Activated naive CD8-positive, alpha-beta T cell treated with anti-CD3 and anti-CD28 coated beads, Interleukin-2, amount 10 ng/mL, durations not matched to agents 7 days and 5 days (primary cell): ENCODE data around the gene FLYWCH2. TPM values are rescaled to one million over a fixed set of nuclear protein-coding genes. Genes with fewer than 3 reads are reported as not detected.
A peak's percentile ranks its signal among the peaks of the same experiment; 100 is the strongest.

Experiments used
- ATAC-seq: fragments of 150-1000 bp; cut with Tn5 transposase; one replicate; pipeline ENCODE4 v1.10.0; 2021; ENCODE audit warnings: low read depth, moderate library complexity
- POLR2A ChIA-PET: fragments of 350-600 bp; sonication (Branson Sonifier 250); formaldehyde crosslinking; loops from one replicate; lab custom pipeline; 2021; ENCODE audit warnings: antibody characterized with exemption; lab: Charles Lee
- DNase-seq: peaks from one replicate; pipeline ENCODE4 v3.0.0; 2021
- H3K27ac Mint-ChIP-seq: one replicate; pipeline ENCODE4 v1.8.0; 2022; ENCODE audit warnings: mild to moderate bottlenecking, mixed read lengths
- H3K27me3 Mint-ChIP-seq: one replicate; pipeline ENCODE4 v1.8.0; 2022; ENCODE audit warnings: mild to moderate bottlenecking, moderate library complexity, mixed read lengths
- H3K36me3 Mint-ChIP-seq: one replicate; pipeline ENCODE4 v1.8.0; 2021; ENCODE audit warnings: mild to moderate bottlenecking, mixed read lengths
- H3K4me1 Mint-ChIP-seq: one replicate; pipeline ENCODE4 v1.8.0; 2021; ENCODE audit warnings: mixed read lengths
- H3K4me3 Mint-ChIP-seq: one replicate; pipeline ENCODE4 v1.8.0; 2022; ENCODE audit warnings: mild to moderate bottlenecking, moderate library complexity, mixed read lengths
- H3K9me3 Mint-ChIP-seq: one replicate; pipeline ENCODE4 v1.8.0; 2021; ENCODE audit warnings: mixed read lengths
- total RNA-seq, 2 experiments: library from RNA; stranded (reverse); gene quantifications; one replicate each; pipeline ENCODE4 v1.2.3, GENCODE V29; 2021

The FLYWCH2 gene, protein sequence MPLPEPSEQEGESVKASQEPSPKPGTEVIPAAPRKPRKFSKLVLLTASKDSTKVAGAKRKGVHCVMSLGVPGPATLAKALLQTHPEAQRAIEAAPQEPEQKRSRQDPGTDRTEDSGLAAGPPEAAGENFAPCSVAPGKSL
- total RNA-seq, result 10 to 100 TPM; 21.0 to 21.2 TPM

DNA sequence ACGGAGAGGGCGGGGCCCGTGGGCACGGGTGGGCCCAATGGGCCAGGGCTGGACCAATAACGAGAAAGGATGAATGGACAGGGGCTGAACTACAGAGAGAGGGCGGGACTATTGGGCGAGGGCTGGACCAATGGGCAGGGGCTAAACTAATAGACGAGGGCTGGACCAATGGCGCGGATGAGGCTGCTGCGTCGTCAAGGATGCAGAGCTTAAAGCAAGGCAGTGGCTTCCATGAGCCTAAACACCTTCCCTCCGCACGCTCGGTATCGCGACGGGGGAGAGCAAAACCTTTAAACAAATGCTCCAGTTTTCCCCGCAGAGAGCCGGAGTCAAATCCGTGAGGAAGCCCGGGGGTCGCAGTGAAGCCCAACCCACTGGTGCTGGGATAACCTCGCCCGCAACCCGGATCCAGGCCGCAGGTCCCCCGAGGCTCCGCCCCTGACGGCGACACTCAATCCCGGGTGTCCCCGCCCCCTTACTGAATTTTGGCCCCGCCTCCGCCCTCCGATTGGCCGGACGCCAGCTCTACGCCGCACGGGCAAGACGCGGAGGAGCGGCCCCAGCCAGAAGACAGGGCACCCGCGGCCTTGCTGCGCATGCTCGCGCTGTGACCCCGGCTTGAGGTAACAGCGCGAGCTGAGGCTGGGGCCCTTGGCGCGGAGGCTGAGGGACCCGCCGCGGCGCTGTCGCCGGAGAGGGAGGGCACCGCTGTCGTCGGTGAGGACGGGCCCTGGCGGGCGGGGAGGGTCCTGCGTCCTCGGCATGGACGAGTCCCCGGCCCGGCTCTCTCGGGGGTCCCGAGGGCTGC is at the start of gene FLYWCH2:
TSS of gene FLYWCH2 (plus strand) at position 566 of the 808 bp plus-strand sequence. CDS start 13,235 bp downstream, outside the sequence.
- H3K9me3 Mint-ChIP-seq, result peaks cover 2% of the 10 kb centered on the region
- peak; percentile 92 for ATAC-seq
- peak within 1 kb of the TSS; percentile 95 for H3K27ac Mint-ChIP-seq

DNA sequence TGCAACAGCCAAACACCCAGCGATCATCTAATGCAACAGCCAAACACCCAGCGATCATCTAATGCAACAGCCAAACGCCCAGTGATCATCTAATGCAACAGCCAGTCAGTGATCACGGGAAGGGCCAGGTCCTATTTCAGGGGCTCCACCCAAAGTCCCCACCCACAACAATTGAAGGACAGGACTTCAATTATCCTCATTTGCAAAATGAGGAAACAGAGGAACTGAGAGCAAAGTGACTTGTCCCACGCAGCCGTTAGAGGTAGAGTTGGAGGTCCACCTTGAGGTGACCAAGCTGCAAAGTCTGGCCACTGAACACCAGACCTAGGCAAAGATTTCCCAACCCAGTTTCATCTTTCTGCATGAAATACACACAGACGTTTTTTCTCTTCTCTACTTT is 49.2 kb upstream of the FLYWCH2 start:
- Mint-ChIP-seq H3K36me3 (no peaks in the 10 kb centered on the region), H3K27ac (no peak overlapping the region), H3K4me3 (no peak overlapping the region), H3K4me1 (peaks cover 4% of the 10 kb centered on the region), H3K9me3 (no peaks in the 10 kb centered on the region), H3K27me3 (peaks cover 5% of the 10 kb centered on the region)
- DNase-seq, result no peak
- no peak for ATAC-seq
- POLR2A ChIA-PET, result no interaction called here

More for the DNA sequence above, at the start of gene FLYWCH2:
- DNase-seq, result peak; percentile 100
- peaks cover 4% of the 10 kb centered on the region for H3K27me3 Mint-ChIP-seq
- no peaks in the 10 kb centered on the region for H3K36me3 Mint-ChIP-seq
- H3K4me3 Mint-ChIP-seq, result peak within 1 kb of the TSS; percentile 86
- peaks cover 14% of the 10 kb centered on the region for H3K4me1 Mint-ChIP-seq
- POLR2A ChIA-PET, result interaction anchor here (0.9 to 2.6 kb wide), 19 partner anchors 12 to 252 kb away, joined by 3 to 31 read pairs (median 4); partner anchors contain the start of genes ELOB, FLYWCH1, KCTD5 and PAQR4

DNA sequence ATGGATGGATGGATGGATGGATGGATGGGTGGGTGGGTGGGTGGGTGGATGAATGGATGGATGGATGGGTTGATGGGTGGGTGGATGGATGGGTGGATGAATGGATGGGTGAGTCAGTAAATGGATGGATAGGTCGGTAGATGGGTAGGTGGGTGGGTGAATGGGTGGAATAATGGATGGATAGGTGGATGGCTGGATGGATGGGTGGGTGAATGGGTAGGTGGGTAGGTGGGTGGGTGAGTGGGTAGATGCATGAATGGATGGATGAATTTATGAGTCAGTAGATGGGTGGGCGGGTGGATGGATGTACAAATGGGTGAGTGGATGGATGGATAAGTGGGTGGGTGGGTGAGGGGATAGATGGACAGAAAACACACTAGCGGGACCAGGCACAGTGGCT is 48.0 kb upstream of the FLYWCH2 start:
- no peak overlapping the region for H3K4me3 Mint-ChIP-seq

DNA sequence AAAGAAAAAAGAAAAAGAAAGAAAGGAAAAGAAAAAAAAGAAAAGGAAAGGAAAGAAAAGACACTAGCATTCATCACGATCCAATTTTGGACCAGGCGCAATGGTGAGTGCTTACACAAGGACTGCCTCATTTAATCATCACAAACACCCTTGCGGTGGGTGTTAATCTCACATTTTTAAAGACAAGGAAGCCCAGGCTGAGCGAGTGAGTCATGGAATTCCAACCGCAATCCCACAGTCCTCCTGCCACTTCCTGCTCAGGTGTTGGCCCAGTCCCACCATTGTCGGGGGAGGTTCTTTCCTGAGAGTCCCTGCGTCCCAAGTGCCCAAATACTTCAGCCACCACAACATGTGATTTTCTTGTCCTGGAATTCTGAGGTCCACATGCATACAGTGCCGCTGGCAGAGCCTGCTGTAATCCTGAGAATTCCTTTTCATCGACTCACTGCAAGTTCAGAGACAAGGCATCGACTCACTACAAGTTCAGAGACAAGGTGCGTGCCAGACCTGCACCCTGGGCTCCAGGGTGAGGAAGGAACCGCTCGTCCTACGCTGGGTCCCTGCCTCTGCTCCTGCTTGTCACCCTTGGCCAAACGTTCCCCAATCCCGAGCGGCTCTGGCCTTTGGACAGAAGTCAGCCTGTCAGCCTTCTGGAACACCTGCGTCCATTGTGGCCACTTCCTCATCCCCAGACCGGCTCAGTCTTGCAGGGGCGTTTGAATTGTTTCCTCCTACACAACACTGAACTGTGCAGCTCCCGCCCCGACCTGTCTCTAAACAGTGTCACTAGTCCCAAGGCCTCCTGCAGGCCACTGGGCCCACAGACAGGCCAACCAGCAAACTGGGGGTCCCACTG is 47.1 kb upstream of the FLYWCH2 start:
- DNase-seq (no peak), ATAC-seq (no peak)
- no peak overlapping the region for H3K27ac Mint-ChIP-seq
- peaks cover 5% of the 10 kb centered on the region for H3K27me3 Mint-ChIP-seq
- no peaks in the 10 kb centered on the region for H3K9me3 Mint-ChIP-seq
- no peaks in the 10 kb centered on the region for H3K36me3 Mint-ChIP-seq
- POLR2A ChIA-PET, result no interaction called here
- no peak overlapping the region for H3K4me3 Mint-ChIP-seq
- peaks cover 10% of the 10 kb centered on the region for H3K4me1 Mint-ChIP-seq

More for the DNA sequence above, 48.0 kb upstream of the FLYWCH2 start:
- Mint-ChIP-seq H3K9me3 (no peaks in the 10 kb centered on the region), H3K27ac (no peak overlapping the region), H3K36me3 (no peaks in the 10 kb centered on the region), H3K4me1 (peaks cover 10% of the 10 kb centered on the region), H3K27me3 (peaks cover 5% of the 10 kb centered on the region)
- POLR2A ChIA-PET, result no interaction called here
- ATAC-seq (no peak), DNase-seq (no peak)

DNA sequence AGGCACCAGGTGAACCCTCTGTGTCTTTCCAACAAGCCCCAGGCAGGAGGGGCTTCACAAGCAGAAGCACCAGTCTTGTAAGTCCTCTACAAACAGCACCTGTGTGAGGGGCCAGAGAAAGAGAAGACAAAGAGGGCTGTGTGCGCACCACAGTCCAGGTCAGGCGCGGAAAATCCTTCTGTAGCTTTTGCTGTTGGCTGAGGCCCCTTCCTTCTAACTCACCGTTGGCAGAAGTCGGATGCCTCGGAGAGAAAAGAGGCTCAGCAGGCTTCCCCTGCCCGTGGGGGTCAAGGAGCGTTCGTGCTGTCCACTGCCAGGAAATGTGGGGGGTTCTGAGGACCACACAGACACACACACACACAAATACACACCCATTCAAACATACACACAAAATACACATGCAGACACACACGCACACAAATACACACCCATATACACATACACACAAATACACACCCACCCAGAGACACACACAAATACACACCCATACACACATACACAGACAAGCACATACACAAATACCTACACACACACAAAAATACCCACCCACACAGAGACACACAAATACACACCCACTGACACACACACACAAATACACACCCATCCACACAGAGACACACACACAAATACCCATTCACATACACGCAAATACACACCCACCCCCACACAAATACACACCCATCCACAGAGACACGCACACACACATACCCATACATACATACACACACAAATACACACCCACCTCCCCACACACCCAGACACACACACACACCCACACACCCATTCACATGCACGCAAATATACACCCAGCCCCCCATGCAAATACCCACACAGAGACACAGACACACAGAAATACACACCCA is 46.1 kb upstream of the FLYWCH2 start:
- Mint-ChIP-seq H3K4me1 (peaks cover 12% of the 10 kb centered on the region), H3K27me3 (peaks cover 5% of the 10 kb centered on the region), H3K27ac (no peak overlapping the region), H3K4me3 (no peak overlapping the region), H3K36me3 (no peaks in the 10 kb centered on the region), H3K9me3 (no peaks in the 10 kb centered on the region)
- DNase-seq (no peak), ATAC-seq (no peak)
- POLR2A ChIA-PET, result no interaction called here

DNA sequence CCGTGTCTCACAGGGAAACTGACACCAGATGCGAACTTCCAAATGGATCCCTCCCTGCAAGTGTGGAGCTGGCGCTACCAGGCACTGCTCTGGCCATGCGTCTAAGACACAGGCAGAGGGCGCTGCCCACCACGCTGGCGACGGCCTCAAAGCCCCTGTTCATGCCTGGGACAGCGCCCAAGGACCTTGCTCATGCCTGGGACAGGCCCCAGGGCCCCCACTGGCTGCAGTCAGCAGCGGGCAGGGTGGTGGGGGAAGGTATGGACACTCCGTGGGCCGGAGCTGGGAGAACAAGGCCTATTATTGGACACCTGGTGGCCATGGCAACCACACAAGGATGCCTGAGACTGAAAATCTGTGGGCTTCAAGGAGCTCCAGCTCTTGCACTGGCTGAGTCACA is 44.1 kb upstream of the FLYWCH2 start:
- peaks cover 20% of the 10 kb centered on the region for H3K4me1 Mint-ChIP-seq
- H3K27ac Mint-ChIP-seq, result peak overlapping the region; percentile 15
- POLR2A ChIA-PET, result interaction anchor here (0.5 to 2.2 kb wide), 2 partner anchors 29 to 167 kb away, joined by 3 to 19 read pairs; no protein-coding TSS in a partner anchor
- H3K4me3 Mint-ChIP-seq, result no peak overlapping the region
- peak; percentile 73 for DNase-seq
- H3K9me3 Mint-ChIP-seq, result no peaks in the 10 kb centered on the region
- H3K36me3 Mint-ChIP-seq, result no peaks in the 10 kb centered on the region
- peaks cover 5% of the 10 kb centered on the region for H3K27me3 Mint-ChIP-seq
- peak; percentile 76 for ATAC-seq

DNA sequence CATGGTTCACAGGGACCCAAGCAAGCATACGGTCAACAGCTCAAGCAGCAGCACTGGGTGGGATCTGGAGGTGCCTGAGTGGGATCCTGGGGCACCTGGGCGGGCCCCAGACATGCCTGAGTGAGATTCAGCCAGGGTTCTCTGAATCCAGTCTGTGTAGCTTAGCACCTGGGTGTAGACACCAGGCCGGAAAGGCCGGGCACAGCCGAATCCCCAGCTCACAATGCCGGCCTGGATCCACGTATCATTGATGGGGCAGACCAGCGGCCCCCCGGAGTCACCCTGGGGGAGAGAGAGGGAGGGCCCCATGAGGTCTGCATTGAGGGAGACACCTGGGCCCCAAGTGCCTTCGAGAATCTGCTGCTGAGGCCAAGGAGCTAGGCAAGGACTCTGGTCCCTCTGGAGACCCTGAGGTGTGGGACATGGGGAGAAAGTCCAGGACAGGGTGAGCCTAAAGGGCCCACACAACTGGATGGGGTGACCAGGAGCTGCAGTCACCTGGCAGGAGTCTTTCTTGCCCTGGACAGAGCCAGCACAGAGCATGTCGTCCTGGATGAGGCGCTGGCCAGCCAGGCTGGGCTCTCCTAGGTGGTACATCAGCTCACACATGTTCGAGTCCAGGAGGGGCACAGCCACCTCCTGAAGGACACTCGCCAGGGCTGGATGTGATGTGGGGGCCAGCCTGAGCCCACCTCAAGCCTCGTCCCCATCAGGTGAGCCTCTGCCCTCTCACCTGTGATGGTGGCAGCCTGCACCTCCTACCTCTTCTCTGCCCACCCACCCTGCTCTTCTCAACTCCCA is 43.2 kb upstream of the FLYWCH2 start:
- Mint-ChIP-seq H3K27ac (peak overlapping the region; percentile 21), H3K36me3 (no peaks in the 10 kb centered on the region), H3K4me1 (peaks cover 22% of the 10 kb centered on the region), H3K4me3 (no peak overlapping the region), H3K27me3 (peaks cover 5% of the 10 kb centered on the region), H3K9me3 (no peaks in the 10 kb centered on the region)
- no peak for ATAC-seq
- DNase-seq, result no peak
- POLR2A ChIA-PET, result interaction anchor here (0.5 to 2.2 kb wide), 2 partner anchors 28 to 166 kb away, joined by 3 to 19 read pairs; no protein-coding TSS in a partner anchor

DNA sequence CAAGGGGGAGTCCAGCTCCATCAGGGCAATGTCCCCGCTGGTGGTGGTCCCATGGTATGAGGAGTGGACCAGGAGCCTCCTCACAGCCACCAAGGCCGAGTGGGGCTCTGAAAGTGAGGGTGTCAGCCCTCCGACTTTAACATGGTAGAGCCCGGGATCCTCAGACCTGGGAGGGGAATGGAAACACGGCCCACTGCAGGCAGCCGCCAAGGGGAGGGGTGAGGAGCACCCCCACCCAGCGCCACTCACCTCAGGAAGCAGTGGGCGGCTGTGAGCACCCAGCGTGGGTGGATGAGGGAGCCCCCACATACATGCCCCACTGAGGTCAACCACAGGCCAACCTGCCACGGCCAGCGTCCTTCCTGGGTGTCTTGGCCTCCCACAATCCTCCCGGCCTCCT is 42.1 kb upstream of the FLYWCH2 start:
- peak overlapping the region; percentile 31 for H3K27ac Mint-ChIP-seq
- peaks cover 28% of the 10 kb centered on the region for H3K4me1 Mint-ChIP-seq
- H3K36me3 Mint-ChIP-seq, result no peaks in the 10 kb centered on the region
- ATAC-seq (no peak), DNase-seq (no peak)
- POLR2A ChIA-PET, result no interaction called here
- no peaks in the 10 kb centered on the region for H3K9me3 Mint-ChIP-seq
- no peak overlapping the region for H3K4me3 Mint-ChIP-seq
- peaks cover 5% of the 10 kb centered on the region for H3K27me3 Mint-ChIP-seq

DNA sequence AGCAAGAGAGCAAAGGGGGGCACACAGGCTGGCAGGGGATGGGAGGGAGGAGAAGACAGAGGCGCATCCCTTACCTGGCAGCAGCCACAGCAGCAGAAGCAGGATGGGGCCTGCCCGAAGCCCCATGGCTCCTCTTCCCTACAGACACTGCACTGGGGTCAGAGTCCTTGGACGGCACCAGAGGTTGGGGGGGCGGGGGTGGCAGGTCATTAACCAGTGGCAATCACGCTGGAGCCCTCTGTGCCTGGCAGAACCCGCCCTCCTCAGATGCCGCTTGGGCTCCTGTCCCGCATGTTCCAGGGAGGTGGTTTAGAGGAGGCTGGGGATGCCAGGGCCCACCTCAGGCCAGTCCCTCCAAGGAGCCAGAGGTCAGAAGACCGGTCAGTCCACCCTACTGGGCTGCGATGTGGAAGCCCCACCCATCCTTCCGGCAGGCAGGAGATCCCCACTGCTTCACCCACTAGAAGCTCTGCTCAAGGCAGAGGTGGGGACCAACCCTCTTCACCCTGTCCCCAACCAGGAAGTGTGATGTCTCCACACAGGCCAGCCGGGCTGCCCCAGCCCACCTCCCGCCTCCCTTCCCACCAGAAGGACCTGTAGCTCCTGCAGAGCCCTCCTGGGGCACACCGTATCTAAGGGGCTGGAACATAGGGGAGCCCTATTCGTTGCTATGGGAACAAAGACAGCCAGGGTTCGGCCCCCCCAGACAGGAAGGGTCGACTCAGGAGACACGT is 41.2 kb upstream of the FLYWCH2 start:
- H3K27me3 Mint-ChIP-seq, result peaks cover 5% of the 10 kb centered on the region
- H3K36me3 Mint-ChIP-seq, result no peaks in the 10 kb centered on the region
- ATAC-seq (no peak), DNase-seq (no peak)
- H3K27ac Mint-ChIP-seq, result peak overlapping the region; percentile 83
- POLR2A ChIA-PET, result interaction anchor here (1.1 kb wide), 1 partner anchor 26 kb away, joined by 5 read pairs; no protein-coding TSS in a partner anchor
- no peaks in the 10 kb centered on the region for H3K9me3 Mint-ChIP-seq
- H3K4me3 Mint-ChIP-seq, result peak overlapping the region; percentile 44
- H3K4me1 Mint-ChIP-seq, result peaks cover 36% of the 10 kb centered on the region

DNA sequence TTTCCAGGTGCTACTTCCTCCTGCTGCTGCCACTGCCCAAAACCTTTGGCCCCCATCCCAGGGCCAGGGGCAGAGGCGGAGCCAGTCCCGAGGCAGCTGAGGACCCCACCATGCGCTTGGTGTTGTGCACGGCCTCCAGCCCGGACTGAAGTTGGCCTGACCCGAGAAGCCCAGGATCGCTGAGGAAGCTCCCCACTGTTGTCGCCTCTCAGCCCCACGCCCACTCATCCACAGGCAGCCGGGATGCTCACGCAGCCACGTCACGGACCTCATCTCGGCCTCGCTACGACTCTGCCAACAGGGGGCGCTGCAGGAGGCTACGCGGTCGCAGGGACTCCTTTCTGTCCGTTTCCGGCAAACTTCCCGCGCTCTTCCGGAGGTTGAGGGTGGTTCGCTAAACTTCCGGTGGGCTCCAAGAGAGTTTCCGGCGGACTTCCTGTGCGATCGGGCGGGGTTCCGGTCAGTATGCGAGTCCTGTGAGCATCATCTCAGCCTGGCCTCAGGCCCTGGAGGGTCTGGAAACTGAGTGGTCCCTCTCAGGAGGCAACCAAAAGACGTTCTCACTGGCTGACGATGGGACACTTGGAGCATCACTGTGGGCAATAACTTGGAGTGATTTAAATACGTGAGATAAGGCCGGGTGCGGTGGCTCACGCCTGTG is 40.5 kb upstream of the FLYWCH2 start:
- Mint-ChIP-seq H3K4me3 (peak overlapping the region; percentile 44), H3K4me1 (peaks cover 39% of the 10 kb centered on the region), H3K27me3 (peaks cover 2% of the 10 kb centered on the region), H3K36me3 (no peaks in the 10 kb centered on the region), H3K9me3 (no peaks in the 10 kb centered on the region), H3K27ac (peak overlapping the region; percentile 83)
- DNase-seq (peak; percentile 81), ATAC-seq (peak; percentile 56)
- POLR2A ChIA-PET, result interaction anchor here (1.1 kb wide), 2 partner anchors 26 to 35 kb away, joined by 3 to 5 read pairs; no protein-coding TSS in a partner anchor

DNA sequence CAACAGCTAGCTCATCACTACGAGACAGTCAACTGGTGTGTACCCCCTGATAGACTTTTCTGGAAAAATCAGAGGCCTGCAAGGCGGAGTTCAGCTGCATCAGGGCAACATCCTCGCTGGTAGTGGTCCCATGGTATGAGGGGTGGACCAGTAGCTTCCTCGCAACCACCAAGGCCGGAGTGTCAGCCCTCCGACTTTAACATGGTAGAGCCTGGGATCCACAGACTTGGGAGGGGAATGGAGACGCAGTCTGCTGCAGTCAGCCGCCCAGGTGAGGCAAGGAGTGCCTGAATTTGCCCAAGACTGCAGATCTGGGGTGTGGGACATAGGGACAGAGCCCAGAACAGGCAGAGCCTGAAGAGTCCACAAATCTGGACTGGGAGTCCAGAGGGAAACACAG is 39.5 kb upstream of the FLYWCH2 start:
- peak overlapping the region; percentile 2 for H3K27ac Mint-ChIP-seq

More for the DNA sequence above, 39.5 kb upstream of the FLYWCH2 start:
- H3K27me3 Mint-ChIP-seq, result no peaks in the 10 kb centered on the region
- no peaks in the 10 kb centered on the region for H3K36me3 Mint-ChIP-seq
- ATAC-seq (no peak), DNase-seq (no peak)
- no peaks in the 10 kb centered on the region for H3K9me3 Mint-ChIP-seq
- H3K4me3 Mint-ChIP-seq, result no peak overlapping the region
- POLR2A ChIA-PET, result interaction anchor here (1.1 kb wide), 1 partner anchor 36 kb away, joined by 3 read pairs; no protein-coding TSS in a partner anchor
- peaks cover 39% of the 10 kb centered on the region for H3K4me1 Mint-ChIP-seq
